GM12873 (cell line): ENCODE data around the gene C1orf21.

Experiments
- CTCF ChIP-seq: IDR thresholded peaks from 2 replicates; pipeline ENCODE4 v1.5.1; 2012; ENCODE audit warnings: low read depth, mild to moderate bottlenecking, moderate library complexity, low read length, control low read depth; ENCODE audit not compliant: insufficient read depth; ENCODE audit errors: missing control alignments

Gene C1orf21

GRCh38 chr1:184370850-184371249, 16.0 kb upstream of the C1orf21 start:
- TF ChIP-seq CTCF = no peak

GRCh38 chr1:184373155-184373554, 13.7 kb upstream of the C1orf21 start:
- TF ChIP-seq CTCF = no peak

GRCh38 chr1:184376369-184376768, 10.5 kb upstream of the C1orf21 start:
- no peak for TF ChIP-seq CTCF

- peak; percentile 17 for TF ChIP-seq CTCF
These were observed 7.6 kb upstream of the C1orf21 start for GRCh38 chr1:184379111-184379752.

GRCh38 chr1:184380468-184380867, 6.4 kb upstream of the C1orf21 start:
- TF ChIP-seq CTCF = no peak

GRCh38 chr1:184383772-184384323, 3.0 kb upstream of the C1orf21 start:
- TF ChIP-seq CTCF = no peak

- TF ChIP-seq CTCF = no peak
These were observed 941 bp upstream of the C1orf21 start for GRCh38 chr1:184385865-184386311.
